Nephron (organoid): ENCODE data around the gene TMEM196.

ENCODE experiments used
- H3K27ac Mint-ChIP-seq, 3 experiments: 2 replicates each; pipeline ENCODE4 v1.8.0; 2020; ENCODE audit warnings: mixed read lengths in 3 of 3, mild to moderate bottlenecking in 2 of 3, moderate library complexity in 1 of 3
- H3K27me3 Mint-ChIP-seq: 2 replicates; pipeline ENCODE4 v1.8.0; 2021; ENCODE audit warnings: low read depth, mild to moderate bottlenecking, moderate library complexity, mixed read lengths
- H3K36me3 Mint-ChIP-seq: 2 replicates; pipeline ENCODE4 v1.8.0; 2020; ENCODE audit warnings: low read depth, mixed read lengths
- H3K4me1 Mint-ChIP-seq: 2 replicates; pipeline ENCODE4 v1.8.0; 2020; ENCODE audit warnings: mixed read lengths
- H3K4me3 Mint-ChIP-seq, 3 experiments: 2 replicates each; pipeline ENCODE4 v1.8.0; 2020; ENCODE audit warnings: mild to moderate bottlenecking in 3 of 3, mixed read lengths in 3 of 3, moderate library complexity in 2 of 3
- H3K9me3 Mint-ChIP-seq: 2 replicates; pipeline ENCODE4 v1.8.0; 2020; ENCODE audit warnings: mixed read lengths
- TF ChIP-seq, protein P1 (sequence below), 3 experiments: fragments of 200-600 bp; sonication (generic); IDR thresholded peaks; one replicate each; pipeline ENCODE4 v1.5.0; 2021; ENCODE audit warnings: antibody characterized with exemption in 3 of 3; ENCODE audit not compliant: unreplicated experiment in 3 of 3

The TMEM196 gene

DNA sequence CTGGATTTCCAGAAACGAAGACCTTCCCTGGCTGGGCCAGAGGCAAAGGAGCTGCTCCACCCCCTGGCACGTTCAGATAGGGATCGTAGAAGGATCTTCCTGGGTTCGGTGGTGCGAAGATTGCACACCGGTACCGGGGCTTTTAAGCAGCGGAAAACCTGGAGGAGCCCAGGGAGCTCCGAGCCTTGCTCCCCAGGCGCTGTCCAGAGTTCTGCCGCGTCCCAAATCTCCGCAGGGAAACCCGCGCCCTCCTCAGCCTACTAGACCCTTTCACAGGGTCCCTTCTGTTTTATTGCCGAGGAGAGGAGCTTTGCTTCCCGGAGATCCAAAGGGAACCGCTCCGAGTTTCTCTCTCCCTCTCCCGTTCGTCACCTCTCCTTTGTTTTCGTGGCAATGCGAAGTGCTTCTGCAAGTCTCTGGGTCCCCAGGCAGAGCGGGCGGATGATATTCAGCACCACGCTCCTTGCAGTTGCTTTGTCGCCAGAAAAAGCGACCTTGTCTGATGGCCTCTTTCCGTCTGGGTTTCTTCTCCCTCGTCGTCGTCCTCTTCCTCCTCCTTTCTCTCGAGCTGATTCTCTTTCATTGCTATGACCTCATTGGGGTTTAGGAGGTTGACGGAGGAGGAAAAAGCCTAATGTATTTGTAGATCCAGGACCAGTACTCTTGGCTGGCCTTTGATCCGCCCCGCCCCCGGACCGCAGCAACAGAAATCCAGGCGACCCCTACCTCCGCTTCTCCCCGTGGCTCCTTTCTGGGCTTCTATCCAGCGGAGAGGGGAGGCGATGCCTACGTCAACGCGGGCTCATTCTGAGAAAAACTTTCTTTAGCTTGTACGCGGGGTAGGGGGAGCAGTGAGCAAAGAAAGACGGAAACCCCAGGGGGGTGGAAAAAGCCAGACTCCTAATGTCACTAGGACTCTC, at the start of gene TMEM196:
TMEM196 (minus strand) TSS at position 777 of the 920 bp plus-strand sequence. CDS start 921 bp downstream, outside the sequence.
- no peak within 1 kb of the TSS for H3K27ac Mint-ChIP-seq
- H3K4me3 Mint-ChIP-seq = peak within 1 kb of the TSS; percentile 76 to 79 (median 77)
- H3K4me1 Mint-ChIP-seq = peaks cover 15% of the 10 kb centered on the region
- no peaks in the 10 kb centered on the region for H3K36me3 Mint-ChIP-seq
- H3K9me3 Mint-ChIP-seq = no peaks in the 10 kb centered on the region
- TF ChIP-seq, protein P1, sequence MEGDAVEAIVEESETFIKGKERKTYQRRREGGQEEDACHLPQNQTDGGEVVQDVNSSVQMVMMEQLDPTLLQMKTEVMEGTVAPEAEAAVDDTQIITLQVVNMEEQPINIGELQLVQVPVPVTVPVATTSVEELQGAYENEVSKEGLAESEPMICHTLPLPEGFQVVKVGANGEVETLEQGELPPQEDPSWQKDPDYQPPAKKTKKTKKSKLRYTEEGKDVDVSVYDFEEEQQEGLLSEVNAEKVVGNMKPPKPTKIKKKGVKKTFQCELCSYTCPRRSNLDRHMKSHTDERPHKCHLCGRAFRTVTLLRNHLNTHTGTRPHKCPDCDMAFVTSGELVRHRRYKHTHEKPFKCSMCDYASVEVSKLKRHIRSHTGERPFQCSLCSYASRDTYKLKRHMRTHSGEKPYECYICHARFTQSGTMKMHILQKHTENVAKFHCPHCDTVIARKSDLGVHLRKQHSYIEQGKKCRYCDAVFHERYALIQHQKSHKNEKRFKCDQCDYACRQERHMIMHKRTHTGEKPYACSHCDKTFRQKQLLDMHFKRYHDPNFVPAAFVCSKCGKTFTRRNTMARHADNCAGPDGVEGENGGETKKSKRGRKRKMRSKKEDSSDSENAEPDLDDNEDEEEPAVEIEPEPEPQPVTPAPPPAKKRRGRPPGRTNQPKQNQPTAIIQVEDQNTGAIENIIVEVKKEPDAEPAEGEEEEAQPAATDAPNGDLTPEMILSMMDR (IDR thresholded peaks at IDR 0.05; ENCODE audit: unreplicated experiment in 3 of 3) = no peak
- H3K27me3 Mint-ChIP-seq = peaks cover 48% of the 10 kb centered on the region

DNA sequence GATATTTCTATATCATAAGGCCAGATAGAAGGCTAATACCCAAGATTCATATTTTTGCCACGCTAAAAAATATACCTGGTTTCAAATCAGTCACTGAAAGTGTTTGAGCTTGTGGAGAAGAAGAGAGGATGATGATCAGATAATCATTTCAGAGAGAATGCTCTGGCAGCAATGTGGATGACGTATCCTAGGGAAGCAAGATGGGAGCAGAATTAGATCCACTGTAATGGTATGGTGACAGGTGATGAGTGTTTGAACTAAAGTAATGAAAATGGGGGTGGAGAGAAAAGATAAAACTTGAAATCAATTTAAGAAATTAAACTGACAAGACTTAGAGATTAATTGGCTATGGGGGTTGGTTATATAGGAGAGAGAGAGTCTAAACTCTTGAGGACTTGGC, 42.7 kb upstream of the TMEM196 start:
- TF ChIP-seq, protein P1 (IDR thresholded peaks at IDR 0.05; ENCODE audit: unreplicated experiment in 3 of 3) = no peak
- H3K36me3 Mint-ChIP-seq = no peaks in the 10 kb centered on the region
- no peaks in the 10 kb centered on the region for H3K9me3 Mint-ChIP-seq
- no peak overlapping the region for H3K27ac Mint-ChIP-seq
- no peaks in the 10 kb centered on the region for H3K4me1 Mint-ChIP-seq
- H3K4me3 Mint-ChIP-seq = no peak overlapping the region
- no peaks in the 10 kb centered on the region for H3K27me3 Mint-ChIP-seq

DNA sequence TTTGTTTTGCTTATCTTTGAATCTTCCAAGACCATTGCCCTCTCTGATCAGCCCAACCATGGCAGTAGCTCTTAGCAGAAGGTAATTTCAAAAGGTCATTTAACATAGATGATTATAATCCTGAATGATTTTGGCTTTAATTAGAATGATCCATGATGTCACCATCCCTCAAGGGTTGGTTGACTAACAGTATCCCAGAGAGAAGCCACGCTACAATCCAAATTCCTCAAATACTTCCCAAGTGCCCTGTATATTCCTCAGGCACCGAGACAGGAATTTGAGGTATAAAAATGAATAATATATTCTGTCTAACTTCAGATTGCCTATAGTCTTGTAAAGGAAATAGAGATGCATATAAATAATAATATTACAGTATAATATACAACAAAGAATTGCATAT, 42.1 kb upstream of the TMEM196 start:
- no peaks in the 10 kb centered on the region for H3K4me1 Mint-ChIP-seq
- no peaks in the 10 kb centered on the region for H3K27me3 Mint-ChIP-seq
- no peaks in the 10 kb centered on the region for H3K36me3 Mint-ChIP-seq
- TF ChIP-seq, protein P1 (IDR thresholded peaks at IDR 0.05; ENCODE audit: unreplicated experiment in 3 of 3) = no peak
- no peak overlapping the region for H3K4me3 Mint-ChIP-seq
- H3K27ac Mint-ChIP-seq = no peak overlapping the region
- H3K9me3 Mint-ChIP-seq = no peaks in the 10 kb centered on the region

- Mint-ChIP-seq H3K9me3 (no peaks in the 10 kb centered on the region), H3K27me3 (no peaks in the 10 kb centered on the region), H3K4me3 (no peak overlapping the region), H3K27ac (no peak overlapping the region), H3K36me3 (no peaks in the 10 kb centered on the region), H3K4me1 (no peaks in the 10 kb centered on the region)
- TF ChIP-seq, protein P1 (IDR thresholded peaks at IDR 0.05; ENCODE audit: unreplicated experiment in 3 of 3) = no peak
Measured at GRCh38 chr7:19814776-19815175, 41.4 kb upstream of the TMEM196 start.

DNA sequence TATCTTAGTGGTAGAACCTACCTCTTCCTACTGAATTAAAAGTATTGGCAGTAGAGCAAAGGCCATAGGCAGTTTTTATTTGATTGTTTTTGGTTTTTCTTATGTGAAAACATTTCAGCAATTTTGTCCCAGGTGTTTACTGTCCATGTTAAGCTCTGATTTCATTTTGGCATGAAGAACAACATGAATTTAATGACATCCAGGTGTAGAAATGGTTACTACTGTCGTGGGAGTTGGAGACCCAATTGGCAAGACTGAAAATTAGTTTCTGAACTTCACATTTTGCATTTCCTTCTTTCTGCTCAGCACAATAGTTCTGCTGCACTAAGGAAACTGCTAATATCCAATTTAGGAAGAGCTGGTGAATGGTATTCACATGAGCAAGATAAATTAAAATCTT, 38.0 kb upstream of the TMEM196 start:
- no peaks in the 10 kb centered on the region for H3K4me1 Mint-ChIP-seq
- no peak overlapping the region for H3K4me3 Mint-ChIP-seq
- H3K36me3 Mint-ChIP-seq = no peaks in the 10 kb centered on the region
- no peak overlapping the region for H3K27ac Mint-ChIP-seq
- TF ChIP-seq, protein P1 (IDR thresholded peaks at IDR 0.05; ENCODE audit: unreplicated experiment in 3 of 3) = no peak
- no peaks in the 10 kb centered on the region for H3K27me3 Mint-ChIP-seq
- no peaks in the 10 kb centered on the region for H3K9me3 Mint-ChIP-seq

DNA sequence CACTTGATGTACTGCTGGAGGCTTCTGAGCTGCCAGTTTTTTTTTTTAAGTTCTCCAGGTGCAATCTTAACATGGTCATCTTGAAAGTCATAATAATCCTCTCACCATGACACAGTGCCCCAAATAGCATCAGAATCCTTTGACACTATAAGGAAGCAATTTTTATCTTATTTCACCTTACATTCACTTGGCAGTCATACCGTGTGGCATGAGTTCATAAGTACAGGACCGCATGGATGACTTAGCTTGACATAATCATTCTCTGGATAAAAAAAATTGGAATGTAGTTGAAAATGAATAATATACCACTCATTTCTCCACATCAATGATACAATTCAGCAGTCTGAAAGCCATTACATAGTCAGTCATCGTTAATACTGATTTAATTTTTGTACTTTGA, 25.6 kb upstream of the TMEM196 start:
- Mint-ChIP-seq H3K4me1 (no peaks in the 10 kb centered on the region), H3K27me3 (no peaks in the 10 kb centered on the region), H3K36me3 (no peaks in the 10 kb centered on the region), H3K27ac (no peak overlapping the region), H3K9me3 (no peaks in the 10 kb centered on the region), H3K4me3 (no peak overlapping the region)
- TF ChIP-seq, protein P1 (IDR thresholded peaks at IDR 0.05; ENCODE audit: unreplicated experiment in 3 of 3) = no peak
